KMS-11 (cell line): ENCODE measurements around the gene STARD5.

Experiments
- H2AFZ ChIP-seq: fragments of 200-600 bp; sonication (generic); 2 replicates; pipeline ENCODE4 v1.6.1; 2016; ENCODE audit warnings: antibody characterized with exemption, mixed run types, low read depth
- H3K27ac ChIP-seq: fragments of 200-600 bp; sonication (generic); 2 replicates; pipeline ENCODE4 v1.6.1; 2016; ENCODE audit warnings: mild to moderate bottlenecking, mixed run types
- H3K27me3 ChIP-seq: fragments of 200-600 bp; sonication (generic); 2 replicates; pipeline ENCODE4 v1.6.1; 2017; ENCODE audit warnings: mild to moderate bottlenecking, low read depth, mixed run types, moderate library complexity; ENCODE audit not compliant: insufficient read depth
- H3K36me3 ChIP-seq: fragments of 200-600 bp; sonication (generic); 2 replicates; pipeline ENCODE4 v1.6.1; 2017; ENCODE audit warnings: mild to moderate bottlenecking, mixed run types; ENCODE audit not compliant: insufficient read depth
- H3K4me1 ChIP-seq: fragments of 200-600 bp; sonication (generic); 2 replicates; pipeline ENCODE4 v1.6.1; 2016; ENCODE audit warnings: mild to moderate bottlenecking, low read depth, mixed run types; ENCODE audit not compliant: poor library complexity, severe bottlenecking
- H3K4me2 ChIP-seq: fragments of 200-600 bp; sonication (generic); 2 replicates; pipeline ENCODE4 v1.7.0; 2016; ENCODE audit warnings: mild to moderate bottlenecking, mixed run types
- H3K4me3 ChIP-seq: fragments of 200-600 bp; sonication (generic); IDR thresholded peaks from 2 replicates; pipeline ENCODE4 v1.6.1; 2017; ENCODE audit warnings: low read depth, low read length, mixed read lengths; ENCODE audit not compliant: insufficient read depth
- H3K79me2 ChIP-seq: fragments of 200-600 bp; sonication (generic); 2 replicates; pipeline ENCODE4 v1.6.1; 2016; ENCODE audit warnings: low read depth, mixed run types; ENCODE audit not compliant: insufficient read depth
- H3K9ac ChIP-seq: fragments of 200-600 bp; sonication (generic); 2 replicates; pipeline ENCODE4 v1.6.1; 2016; ENCODE audit warnings: mild to moderate bottlenecking, mixed run types
- H4K20me1 ChIP-seq: fragments of 200-600 bp; sonication (generic); 2 replicates; pipeline ENCODE4 v1.6.1; 2016; ENCODE audit warnings: mild to moderate bottlenecking, mixed run types; ENCODE audit not compliant: insufficient read depth
- CTCF ChIP-seq: fragments of 200-600 bp; sonication (generic); conservative IDR thresholded peaks from 2 replicates; pipeline ENCODE4 v1.6.1; 2017; ENCODE audit warnings: low read depth, mild to moderate bottlenecking, antibody characterized with exemption, low read length, moderate library complexity, mixed read lengths

Gene STARD5

GRCh38 chr15:81296186-81296585 is 27.8 kb downstream of the STARD5 start:
- Histone ChIP-seq H3K27me3 (no peaks in the 10 kb centered on the region), H3K79me2 (no peaks in the 10 kb centered on the region), H3K4me2 (peak overlapping the region; percentile 57), H3K27ac (peak overlapping the region; percentile 76), H3K9ac (peak overlapping the region; percentile 33; the same call in 1 of the 2 replicates), H3K4me3 (no peak overlapping the region), H2AFZ (peak overlapping the region; percentile 47), H4K20me1 (no peaks in the 10 kb centered on the region), H3K4me1 (peaks cover 98% of the 10 kb centered on the region), H3K36me3 (no peaks in the 10 kb centered on the region)
- TF ChIP-seq CTCF, result no peak

GRCh38 chr15:81295486-81296121 is 28.3 kb downstream of the STARD5 start:
- Histone ChIP-seq H3K9ac (no peak overlapping the region), H3K27me3 (no peaks in the 10 kb centered on the region), H4K20me1 (no peaks in the 10 kb centered on the region), H3K27ac (peak overlapping the region; percentile 76; the same call in 1 of the 2 replicates), H3K36me3 (no peaks in the 10 kb centered on the region), H3K4me1 (peaks cover 98% of the 10 kb centered on the region), H2AFZ (peak overlapping the region; percentile 47; the same call in 1 of the 2 replicates), H3K79me2 (no peaks in the 10 kb centered on the region), H3K4me3 (no peak overlapping the region), H3K4me2 (peak overlapping the region; percentile 57)
- TF ChIP-seq CTCF, result no peak

- TF ChIP-seq CTCF, result no peak
- Histone ChIP-seq H3K9ac (peak overlapping the region; percentile 16; the same call in 1 of the 2 replicates), H3K79me2 (no peaks in the 10 kb centered on the region), H3K36me3 (no peaks in the 10 kb centered on the region), H3K4me2 (peak overlapping the region; percentile 57), H3K4me3 (no peak overlapping the region), H3K4me1 (peaks cover 88% of the 10 kb centered on the region), H3K27me3 (no peaks in the 10 kb centered on the region), H2AFZ (peak overlapping the region; percentile 29), H3K27ac (peak overlapping the region; percentile 61), H4K20me1 (no peaks in the 10 kb centered on the region)
Measured at GRCh38 chr15:81294516-81294880, 29.4 kb downstream of the STARD5 start.

GRCh38 chr15:81293728-81294515 is 30.0 kb downstream of the STARD5 start:
- peak overlapping the region; percentile 16; the same call in 1 of the 2 replicates for H3K9ac ChIP-seq
- no peaks in the 10 kb centered on the region for H3K36me3 ChIP-seq
- H3K27me3 ChIP-seq, result no peaks in the 10 kb centered on the region
- peak overlapping the region; percentile 57 for H3K4me2 ChIP-seq
- H3K79me2 ChIP-seq, result no peaks in the 10 kb centered on the region
- H3K27ac ChIP-seq, result peak overlapping the region; percentile 61
- peaks cover 82% of the 10 kb centered on the region for H3K4me1 ChIP-seq
- peak overlapping the region; percentile 29 for H2AFZ ChIP-seq
- no peak for TF ChIP-seq CTCF
- no peaks in the 10 kb centered on the region for H4K20me1 ChIP-seq
- no peak overlapping the region for H3K4me3 ChIP-seq
